ENCODE measurements around the gene MEGF6.

Gene MEGF6

DNA sequence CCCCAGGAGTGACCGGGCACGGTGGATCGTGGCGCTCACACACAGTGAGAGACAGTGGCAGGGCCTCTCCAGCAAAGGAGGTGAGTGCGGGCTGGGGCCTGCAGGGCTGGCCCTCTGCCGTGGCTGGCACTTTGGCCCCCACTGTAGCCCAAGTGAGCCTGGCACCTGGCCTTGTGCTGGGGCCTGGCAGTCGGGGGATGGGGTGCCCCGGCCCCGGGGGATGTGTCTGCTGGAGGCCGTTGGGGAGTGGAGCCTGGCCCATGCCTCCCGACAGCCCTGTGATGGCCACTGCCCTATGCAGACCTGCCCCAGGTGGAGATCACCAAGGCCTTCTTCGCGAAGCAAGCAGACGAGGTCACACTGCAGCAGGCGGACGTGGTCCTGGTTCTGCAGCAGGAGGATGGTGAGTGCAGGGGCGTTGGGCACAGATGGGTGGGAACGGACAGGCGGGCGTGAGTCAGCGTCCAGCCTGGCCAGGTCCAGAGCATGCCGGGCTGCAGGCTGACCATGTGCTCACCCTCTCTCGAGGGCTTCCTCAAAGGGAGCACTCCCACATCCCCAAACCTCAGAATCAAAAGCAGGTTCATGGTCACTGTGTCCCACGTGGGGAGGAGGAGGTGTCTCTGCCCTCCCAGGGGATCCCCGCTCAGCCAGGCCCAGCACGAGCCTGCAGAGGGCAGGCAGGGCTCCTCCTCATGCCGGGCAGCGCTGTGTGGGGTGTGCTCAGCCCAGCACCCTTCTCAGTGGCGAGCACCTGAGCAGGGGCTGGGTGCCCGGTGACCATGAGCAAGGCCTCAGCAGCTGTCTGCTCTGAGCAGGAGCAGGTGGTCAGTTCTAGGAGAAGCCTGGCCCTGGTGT lies 131.6 kb downstream of the MEGF6 start:
- DNase-seq: no peak

DNA sequence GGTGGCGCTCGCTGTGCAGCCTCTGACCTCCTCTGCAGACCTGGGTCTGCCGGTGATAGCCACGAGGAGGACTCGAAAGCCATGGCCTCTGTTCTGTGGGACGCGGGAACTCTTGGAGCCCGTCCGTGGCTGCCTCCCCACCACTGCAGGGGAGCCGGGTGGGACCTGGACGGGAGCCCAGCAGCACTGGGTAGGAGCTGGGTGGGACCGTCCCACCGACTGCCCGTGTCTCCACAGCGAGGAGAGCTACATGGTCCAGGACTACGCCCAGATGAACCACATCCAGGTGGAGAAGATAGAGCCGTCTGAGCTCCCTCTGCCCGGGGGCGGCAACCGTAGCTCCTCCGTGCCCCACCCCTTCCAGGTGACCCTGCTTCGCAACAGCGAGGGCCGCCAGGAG lies 133.1 kb downstream of the MEGF6 start:
- DNase-seq: no peak

DNA sequence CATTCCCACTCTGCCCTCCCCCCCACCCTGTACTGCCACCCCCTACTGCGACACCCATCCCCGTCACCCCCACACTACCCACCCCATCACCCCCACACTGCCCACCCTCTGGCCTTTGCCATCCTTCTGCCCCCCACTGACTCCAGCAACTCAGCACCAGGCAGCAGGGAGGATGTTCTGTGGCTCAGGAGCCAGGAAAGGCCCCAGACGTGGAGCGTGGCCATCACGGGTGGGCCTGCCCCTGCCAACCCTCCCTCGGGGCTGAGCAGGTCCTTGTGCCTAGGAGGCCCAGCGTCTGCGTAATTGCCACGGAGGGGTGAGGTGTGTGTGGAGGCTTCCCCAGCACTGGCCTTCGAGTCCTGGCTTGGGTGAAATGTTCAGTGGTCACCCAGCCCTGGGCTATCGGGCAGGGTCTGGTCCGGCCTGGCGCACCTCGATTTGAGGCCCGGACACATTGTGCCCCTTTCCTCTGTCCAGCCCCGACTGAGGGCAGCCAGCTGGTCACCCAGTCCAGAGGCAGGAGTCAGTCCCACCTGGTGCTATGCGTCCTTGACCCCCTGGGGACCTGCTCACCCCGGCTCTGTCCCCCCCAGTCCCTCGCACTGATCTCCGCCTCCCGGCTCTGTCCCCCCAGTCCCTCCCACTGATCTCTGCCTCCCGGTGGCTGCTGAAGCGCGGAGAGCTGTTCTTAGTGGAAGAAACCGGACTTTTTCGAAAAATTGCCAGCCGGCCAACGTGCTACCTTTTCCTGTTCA lies 133.9 kb downstream of the MEGF6 start:
- DNase-seq: no peak

DNA sequence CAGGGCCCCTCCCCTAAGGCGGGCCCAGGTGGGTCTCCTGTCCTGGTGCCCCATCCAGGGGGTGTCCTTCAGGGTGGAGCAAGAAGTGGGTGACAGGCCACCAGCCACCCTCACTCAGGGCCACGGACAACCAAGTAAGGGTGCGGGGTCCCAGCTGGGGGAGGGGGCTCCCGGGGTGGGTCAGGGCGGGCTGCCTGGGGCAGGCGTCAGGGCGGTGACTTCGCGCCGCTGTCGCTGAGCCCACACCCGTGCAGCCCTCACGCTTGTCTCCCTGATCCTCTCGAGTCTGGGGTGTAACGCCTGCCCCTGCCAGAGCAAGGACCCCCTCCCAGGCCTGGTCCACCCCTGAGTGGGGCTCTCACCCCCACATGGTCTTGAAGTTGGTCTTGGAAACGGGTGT lies 134.6 kb downstream of the MEGF6 start:
- DNase-seq: no peak

DNA sequence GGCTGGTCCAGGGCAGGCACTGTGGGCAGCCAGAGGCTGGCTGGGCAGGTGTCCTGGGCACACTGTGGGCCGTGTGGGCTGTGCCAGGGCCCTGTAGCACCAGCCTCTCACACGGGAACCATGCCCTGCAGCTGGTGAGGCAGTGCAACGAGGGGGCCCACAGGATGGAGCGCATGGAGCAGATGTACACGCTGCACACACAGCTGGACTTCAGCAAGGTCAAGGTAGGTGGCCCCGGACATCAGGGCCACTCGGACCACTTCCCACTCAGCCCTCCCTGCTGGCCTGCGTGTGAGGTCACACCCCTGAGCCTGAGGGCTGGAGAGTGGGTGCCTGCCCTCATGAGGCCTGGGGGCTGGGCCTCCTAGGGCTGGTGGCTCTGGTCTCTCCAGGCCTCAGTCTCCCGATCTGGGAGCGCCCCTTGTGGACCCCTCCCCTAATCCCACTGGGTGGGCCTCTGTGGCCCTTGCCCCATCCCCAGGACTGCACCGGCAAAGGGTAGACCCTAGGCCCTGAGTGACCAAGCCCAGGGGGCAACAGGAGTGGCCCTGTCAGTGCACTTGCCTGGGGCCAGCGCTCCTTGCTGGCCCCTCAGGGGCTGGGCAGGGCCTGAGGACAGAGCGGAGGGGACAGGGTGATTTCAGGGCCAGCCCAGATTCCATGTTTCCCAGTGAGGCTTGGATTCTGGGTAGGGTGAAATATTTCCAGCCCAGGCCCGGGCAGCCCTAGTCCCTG lies 135.3 kb downstream of the MEGF6 start:
- no peak for DNase-seq

DNA sequence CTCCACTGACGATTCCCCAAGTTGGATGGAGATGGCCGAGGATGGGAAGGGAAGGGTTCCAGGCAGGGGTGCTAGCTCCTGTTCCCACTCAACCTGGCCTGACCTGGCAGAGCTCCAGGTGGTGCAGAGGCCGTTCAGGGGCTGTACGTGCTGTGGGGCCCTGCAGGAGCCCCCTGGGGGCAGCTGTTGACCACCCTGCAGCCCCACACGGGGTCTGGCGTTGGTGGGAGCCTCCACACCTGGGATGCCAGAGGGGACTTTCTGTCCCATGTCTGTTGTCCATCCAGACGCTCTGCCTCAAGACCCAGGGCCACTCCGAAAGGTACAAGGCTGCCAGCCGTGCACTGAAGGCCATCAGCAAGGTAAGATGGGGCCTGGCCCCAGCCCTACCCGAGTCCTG lies 136.9 kb downstream of the MEGF6 start:
- no peak for DNase-seq

DNA sequence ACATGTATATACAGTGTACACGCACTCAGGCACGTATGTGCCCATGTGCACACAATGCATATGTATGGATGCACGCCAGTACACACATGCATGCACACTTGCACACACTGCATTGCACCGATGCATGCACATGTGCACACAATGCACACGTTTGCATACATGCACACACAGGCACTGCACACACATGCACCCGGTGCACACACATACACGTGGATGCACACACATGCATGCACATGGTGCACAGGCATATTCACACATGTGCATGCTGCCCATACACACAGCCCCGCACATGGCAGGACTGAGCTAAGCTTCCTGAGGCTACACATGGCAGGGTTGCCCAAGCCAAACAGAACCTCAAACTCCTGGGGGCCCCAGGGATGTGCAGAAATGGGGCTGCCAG lies 137.3 kb downstream of the MEGF6 start:
- DNase-seq: no peak

DNA sequence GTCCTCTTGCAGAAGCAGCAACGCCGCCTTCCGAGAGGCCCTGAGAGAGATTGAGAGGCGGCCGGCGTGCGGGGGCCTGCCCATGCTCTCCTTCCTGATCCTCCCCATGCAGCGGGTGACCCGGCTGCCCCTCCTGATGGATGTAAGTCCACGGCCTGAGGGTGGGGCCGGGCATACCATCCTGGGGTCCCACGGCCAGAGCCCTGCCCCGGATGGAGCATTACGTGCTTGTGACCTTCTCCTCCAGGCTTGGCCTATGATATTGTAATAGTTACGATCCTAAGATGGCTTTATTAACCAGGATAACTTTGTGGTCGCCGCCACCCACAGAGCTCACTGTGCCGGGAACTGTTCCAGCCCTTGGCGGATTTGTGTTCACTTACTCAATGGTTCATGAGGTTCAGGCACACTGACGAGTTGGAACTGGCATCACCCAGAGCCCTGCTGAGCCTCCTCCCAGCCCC lies 137.9 kb downstream of the MEGF6 start:
- no peak for DNase-seq

DNA sequence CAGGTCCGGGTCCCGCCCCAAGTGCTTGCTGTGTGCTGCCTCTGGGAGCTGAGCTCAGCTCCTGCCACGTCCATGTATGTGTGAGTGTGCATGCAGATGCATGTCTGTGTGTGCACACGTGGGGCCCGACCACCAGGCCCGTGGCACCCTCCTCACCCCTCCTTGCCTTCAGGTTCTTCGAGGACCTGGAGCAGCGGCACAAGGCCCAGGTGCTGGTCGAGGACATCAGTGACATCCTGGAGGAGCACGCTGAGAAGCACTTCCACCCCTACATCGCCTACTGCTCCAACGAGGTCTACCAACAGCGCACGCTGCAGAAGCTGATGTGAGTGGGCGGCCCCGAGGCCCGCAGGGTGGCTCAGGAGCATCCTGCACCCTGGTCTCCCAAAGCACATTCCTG lies 138.4 kb downstream of the MEGF6 start:
- no peak for DNase-seq

DNA sequence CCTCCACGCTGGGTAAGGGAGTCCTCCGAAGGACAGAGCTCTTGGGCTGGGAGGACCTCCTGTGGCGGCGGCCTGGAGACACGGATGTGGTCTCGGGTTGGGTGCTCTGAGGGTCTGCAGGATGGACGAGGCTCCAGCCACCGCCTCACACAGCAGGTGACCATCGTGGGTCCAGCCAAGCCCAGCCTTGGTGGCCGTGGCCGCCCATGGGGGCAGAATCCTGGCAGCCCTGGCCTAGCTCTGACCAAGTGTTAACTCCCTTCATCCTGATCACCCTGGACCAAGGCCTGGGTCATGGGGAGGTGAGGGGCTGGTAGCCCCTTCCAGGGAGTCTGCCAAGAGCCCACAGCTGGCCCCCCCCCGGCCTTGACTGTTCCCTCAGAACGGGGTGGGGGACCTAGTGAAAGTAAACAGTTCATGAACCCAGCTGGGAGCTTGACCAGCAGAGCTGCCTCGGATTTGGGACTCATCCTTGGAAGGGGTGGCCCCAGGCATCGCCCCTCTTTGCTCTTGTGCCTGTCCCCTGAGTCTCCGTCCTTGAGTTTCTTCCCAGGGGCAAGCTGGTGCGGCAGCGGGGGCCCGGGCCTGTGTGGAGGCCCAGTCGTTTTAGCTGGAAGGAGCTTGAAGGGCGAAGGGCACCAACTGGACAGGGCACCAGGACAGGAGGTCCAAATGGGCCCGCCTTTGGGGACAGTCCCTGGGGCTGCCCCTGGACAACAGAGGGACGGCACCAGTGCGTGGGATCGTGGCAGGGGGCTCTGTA lies 139.0 kb downstream of the MEGF6 start:
- no peak for DNase-seq

DNA sequence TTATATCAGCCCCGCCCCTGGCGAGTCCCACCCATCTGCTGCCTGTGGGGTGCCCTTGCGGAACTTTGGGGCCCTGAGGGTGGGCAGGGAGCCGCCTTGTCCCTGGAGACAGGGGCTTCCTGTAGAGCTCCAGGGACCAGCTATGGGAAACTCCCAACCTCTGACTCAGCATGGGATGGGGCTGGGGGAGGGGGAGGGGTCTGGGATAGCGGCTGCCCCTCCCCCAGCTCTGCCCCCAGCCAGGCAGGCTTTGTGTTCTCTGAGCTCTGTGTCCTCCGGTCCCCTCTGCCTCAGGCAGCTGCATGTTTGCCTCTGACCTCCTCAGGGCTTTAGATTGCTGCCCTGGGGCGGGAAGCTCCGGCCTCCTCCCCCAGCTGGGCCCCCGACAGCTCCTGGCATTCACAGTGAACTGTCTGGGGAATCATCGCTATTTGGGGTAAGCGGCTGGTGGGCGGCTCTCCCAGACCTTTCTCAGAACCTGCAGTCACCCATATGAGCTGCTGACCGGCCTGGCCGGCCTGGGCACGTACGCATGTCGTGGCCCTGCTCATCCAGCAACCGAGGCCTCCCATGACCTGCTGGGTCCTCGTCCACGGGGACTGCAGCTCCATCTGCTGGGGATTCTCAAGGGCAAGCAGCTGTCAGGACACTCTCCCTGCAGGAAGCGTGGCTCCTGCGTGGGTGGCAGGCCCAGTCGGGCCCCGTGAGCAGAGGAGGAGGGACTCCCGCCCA lies 139.8 kb downstream of the MEGF6 start:
- DNase-seq: no peak

DNA sequence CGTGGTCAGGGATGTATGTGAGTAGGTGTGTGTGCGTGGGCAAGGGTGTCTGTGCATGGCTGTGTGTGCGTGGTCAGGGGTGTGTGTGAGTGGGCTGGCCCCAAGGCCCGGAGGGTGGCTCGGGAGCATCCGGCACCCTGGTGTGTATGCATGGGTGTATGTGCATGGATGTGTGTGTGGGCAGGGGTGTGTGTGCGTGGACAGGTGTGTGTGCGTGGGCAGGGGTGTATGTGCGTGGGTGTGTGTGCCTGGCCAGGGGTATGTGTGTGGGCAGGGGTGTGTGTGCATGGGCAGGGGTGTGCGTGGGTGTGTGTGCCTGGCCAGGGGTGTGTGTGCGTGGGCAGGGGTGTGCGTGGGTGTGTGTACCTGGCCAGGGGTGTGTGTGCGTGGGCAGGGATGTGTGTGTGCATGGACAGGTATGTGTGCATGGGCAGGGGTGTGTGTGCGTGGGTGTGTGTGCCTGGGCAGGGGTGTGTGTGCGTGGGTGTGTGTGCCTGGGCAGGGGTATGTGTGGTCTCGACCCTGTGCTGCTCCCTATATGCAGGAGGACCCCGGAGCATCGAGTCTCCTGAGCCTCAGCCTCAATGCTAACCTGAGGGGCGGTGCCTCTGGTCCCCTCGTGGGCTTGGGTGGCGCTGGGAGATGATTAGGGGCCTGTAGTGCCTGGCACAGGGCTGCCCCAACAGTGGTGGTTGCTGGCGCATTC lies 140.5 kb downstream of the MEGF6 start:
- DNase-seq: no peak

DNA sequence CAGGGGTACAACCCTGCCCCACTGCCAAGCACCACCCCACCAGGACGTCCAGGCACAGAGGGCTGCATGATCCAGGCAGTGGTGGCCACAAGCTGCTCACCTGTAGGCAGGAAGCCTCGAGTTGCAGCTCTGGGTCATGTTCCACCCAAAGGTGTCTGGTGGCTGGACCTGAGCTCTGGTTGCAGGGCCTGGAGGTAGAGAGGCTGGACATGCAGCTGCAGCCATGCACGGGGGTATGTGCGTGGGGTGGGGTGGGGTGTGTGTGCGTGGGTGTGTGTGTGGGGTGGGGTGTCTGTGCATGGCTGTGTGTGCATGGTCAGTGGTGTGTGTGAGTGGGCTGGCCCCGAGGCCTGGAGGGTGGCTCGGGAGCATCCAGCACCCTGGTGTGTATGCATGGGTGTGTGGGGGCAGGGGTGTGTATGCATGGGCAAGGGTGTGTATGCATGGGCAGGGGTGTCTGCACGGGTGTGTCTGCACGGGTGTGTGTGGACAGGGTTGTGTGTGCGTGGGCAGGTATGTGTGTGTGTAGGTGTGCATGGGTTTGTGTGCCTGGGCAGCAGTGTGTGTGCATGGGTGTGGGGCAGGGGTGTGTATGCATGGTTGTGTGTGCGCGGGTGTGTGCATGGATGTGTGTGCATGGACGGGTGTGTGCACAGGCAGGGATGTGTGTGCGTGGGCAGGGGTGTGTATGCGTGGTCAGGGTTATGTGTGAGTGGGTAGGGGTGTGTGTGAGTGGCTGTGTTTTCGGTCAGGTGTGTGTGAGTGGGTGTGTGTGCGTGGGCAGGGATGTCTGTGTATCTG lies 141.3 kb downstream of the MEGF6 start:
- DNase-seq: no peak

DNA sequence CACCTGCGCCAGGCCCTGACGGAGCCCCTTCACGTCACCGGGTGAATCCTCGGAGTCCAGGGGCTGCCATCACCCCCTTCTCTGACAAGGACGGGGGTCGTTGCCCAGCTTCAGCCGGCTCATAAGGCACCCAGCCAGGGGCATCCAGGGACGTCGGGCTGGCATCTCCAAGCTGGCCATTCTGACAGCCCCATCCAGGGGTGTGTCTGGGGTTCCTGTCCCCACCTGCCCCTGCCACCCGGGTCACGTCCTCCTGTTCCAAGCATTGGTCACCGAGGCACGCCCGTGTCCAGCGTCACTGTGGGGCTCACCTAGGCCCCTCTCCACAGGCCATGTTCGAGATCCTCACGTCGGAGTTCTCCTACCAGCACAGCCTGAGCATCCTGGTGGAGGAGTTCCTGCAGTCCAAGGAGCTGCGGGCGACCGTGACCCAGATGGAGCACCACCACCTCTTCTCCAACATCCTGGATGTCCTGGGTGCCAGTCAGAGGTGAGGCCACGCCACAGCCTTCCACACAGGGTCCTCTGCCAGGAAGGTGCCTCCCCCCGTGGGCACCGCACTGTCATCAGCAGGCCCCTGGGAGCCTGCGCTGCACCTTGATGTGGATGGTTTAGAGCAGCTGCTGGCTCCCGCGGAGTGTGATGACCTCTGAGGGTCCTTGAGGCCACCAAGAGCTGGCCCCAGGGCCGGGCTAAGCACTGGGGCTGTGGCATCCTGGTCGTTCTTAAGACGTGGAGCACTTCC lies 142.0 kb downstream of the MEGF6 start:
- DNase-seq: no peak

DNA sequence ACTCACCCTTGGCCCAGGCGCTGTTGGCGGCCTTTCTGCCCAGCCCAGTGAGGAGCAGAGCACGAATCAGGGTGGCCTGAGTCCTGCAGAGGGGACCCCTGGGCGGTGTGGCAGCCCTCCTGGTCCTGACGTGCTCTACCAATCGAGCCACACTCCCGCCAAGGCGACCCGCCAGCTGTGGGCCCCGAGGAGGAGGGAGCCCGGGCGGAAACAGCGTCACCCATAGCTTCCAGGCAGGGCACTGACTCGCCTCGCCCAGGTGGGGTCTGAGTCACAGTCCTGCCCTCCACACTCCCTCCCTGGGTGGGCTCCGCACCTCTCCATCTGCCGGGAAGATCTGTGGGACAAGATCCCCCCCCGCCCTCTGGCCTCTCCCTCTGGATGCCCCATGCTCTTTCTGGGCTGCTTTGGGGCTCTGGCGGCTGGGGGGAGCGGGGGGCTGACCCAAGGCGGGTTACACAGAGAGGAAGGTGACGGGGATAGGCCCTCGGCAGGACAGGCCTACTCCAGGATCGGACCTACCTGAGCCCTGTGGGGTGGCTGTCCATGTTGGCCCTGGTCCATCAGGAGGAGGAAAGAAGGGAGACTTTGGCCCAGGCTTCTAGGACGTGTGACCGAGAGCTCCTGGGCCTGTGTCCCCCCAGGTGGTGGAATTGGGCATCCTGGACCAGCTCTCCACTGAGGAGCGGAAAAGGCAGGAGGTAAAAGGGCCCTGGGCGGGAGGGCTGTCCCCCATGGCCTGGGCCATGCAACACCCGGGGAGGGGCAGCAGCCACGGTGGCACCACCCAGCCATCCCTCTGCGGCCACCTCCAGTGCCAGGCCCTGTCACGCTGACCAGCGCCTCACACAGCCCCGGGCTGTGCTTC lies 142.8 kb downstream of the MEGF6 start:
- DNase-seq: no peak

DNA sequence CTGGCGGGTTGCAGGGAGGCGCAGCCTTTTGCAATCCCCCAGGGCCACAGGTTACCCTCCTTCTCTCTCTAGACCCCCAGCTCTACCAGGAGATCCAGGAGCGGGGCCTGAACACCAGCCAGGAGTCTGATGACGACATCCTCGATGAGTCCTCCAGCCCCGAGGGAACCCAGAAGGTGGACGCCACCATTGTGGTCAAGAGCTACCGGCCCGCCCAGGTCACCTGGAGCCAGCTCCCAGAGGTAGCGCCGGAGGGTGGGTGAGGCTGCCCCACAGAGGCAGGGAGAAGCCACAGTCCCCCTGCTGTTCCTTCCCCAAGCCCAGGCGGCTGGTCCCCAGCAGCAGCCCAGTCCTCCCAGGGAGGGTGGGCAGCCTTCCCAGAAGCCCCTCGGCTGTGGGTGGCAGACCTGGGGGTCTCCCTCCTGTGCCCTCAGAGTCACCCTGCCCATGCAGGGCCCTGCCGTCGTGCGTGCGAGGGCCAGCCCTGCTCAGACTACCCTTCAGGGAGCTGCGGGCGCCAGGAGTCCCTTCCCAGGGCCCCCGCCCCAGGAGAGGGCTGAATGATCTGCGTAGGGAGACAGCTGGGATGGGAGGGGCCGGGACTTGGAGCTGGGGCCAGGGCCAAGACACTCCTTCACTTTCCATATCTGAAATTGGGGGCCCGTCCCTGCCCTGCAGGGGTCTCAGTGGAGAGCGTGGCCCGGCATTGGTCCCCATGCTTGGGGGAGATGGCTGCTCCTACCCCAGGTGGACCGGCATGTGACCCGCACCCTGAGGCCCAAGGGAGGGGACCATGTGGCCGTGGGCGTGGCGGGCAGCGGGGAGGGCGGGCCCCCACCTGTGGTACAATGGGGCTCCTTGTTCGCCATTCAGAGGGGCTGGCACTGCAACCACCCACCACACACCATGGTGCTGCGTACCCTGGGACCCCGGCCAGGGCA lies 143.9 kb downstream of the MEGF6 start:
- no peak for DNase-seq

DNA sequence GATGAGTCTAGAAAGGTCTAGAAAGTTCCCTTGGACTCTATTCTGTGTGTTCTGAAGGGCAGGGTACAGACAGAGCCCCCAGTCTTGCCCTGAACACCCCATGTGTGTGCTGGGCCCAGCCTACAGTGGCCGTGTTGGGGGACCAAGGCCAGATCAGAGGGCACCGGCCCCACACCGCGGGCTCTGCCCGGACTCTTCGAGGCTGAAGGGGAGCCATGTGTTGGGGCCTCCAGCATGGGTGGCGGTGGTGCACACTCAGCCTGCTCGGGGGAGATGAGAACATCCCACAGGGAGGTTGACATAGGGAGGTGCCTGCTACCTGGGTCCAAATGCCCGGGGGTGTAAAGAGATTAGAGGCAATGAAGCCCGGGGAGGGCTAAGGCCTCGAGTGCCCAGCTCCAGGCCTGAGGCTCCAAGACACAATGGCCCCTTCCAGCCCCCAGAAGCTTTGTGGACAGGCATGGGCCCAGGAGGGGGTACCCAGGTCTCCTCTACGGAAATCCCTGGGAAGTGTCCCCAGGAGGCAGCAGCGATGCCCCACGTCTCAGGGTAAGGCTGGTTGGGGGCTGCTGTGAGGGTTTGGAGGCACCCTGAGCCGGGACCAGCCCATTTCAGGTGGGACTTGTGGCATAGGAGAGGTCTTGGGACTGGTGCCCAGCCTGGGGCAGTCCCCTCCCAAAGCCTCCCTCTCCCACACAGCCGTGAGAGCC lies 144.8 kb downstream of the MEGF6 start:
- no peak for DNase-seq

Data from stimulated activated CD8-positive, alpha-beta memory T cell treated with anti-CD3 and anti-CD28 coated beads, Interleukin-4, amount 100 ng/mL, for 48 hours (primary cell).